HG03064 (cell line): ENCODE data around the gene TSHZ2.

Experiments
- ATAC-seq: cut with Tn5 transposase; IDR thresholded peaks from one replicate; pipeline ENCODE4 v1.9.1; 2021; ENCODE audit warnings: low read depth; ENCODE audit not compliant: unreplicated experiment

The TSHZ2 gene

GRCh38 chr20:53052380-53052779 lies 80.2 kb downstream of the TSHZ2 start:
- ATAC-seq = no peak

GRCh38 chr20:53053595-53053994 lies 81.4 kb downstream of the TSHZ2 start:
- no peak for ATAC-seq

- ATAC-seq = no peak
Measured at GRCh38 chr20:53055367-53056067, 83.4 kb downstream of the TSHZ2 start.

GRCh38 chr20:53057579-53057978 lies 85.4 kb downstream of the TSHZ2 start:
- no peak for ATAC-seq

- ATAC-seq = no peak
Measured at GRCh38 chr20:53059848-53060247, 87.7 kb downstream of the TSHZ2 start.

GRCh38 chr20:53061192-53062108 lies 89.3 kb downstream of the TSHZ2 start:
- no peak for ATAC-seq

GRCh38 chr20:53064935-53065334 lies 92.8 kb downstream of the TSHZ2 start:
- no peak for ATAC-seq

GRCh38 chr20:53068241-53068640 lies 96.1 kb downstream of the TSHZ2 start:
- no peak for ATAC-seq

GRCh38 chr20:53069132-53069531 lies 97.0 kb downstream of the TSHZ2 start:
- no peak for ATAC-seq

GRCh38 chr20:53070224-53070623 lies 98.1 kb downstream of the TSHZ2 start:
- ATAC-seq = no peak

GRCh38 chr20:53070706-53071392 lies 98.7 kb downstream of the TSHZ2 start:
- ATAC-seq = no peak

- ATAC-seq = no peak
Measured at GRCh38 chr20:53071833-53072232, 99.7 kb downstream of the TSHZ2 start.

- no peak for ATAC-seq
Measured at GRCh38 chr20:53072923-53073579, 100.9 kb downstream of the TSHZ2 start.

- ATAC-seq = no peak
Measured at GRCh38 chr20:53073636-53074415, 101.7 kb downstream of the TSHZ2 start.

GRCh38 chr20:53074811-53075314 lies 102.7 kb downstream of the TSHZ2 start:
- no peak for ATAC-seq

GRCh38 chr20:53076668-53077067 lies 104.5 kb downstream of the TSHZ2 start:
- no peak for ATAC-seq

- ATAC-seq = no peak
Measured at GRCh38 chr20:53077373-53078205, 105.4 kb downstream of the TSHZ2 start.

- ATAC-seq = no peak
Measured at GRCh38 chr20:53078761-53079160, 106.6 kb downstream of the TSHZ2 start.

GRCh38 chr20:53079261-53079691 lies 107.1 kb downstream of the TSHZ2 start:
- ATAC-seq = no peak
